Measurements from ENCODE around the gene GDI1.
A peak's percentile ranks its signal among the peaks of the same experiment; 100 is the strongest.
"Not testable (repeated sequence)": the region's sequence is repeated elsewhere in the genome, so short reads cannot be mapped to it uniquely, and the experiment has no call there.

Gene GDI1

GRCh38 chrX:154436983-154437752, at the start of gene GDI1:
GDI1 (plus strand) TSS chrX:154437154; CDS start chrX:154437255, 101 bp downstream.
- DNase-seq, result no peak

GRCh38 chrX:154388094-154388493, 48.9 kb upstream of the GDI1 start:
- not testable (repeated sequence) for DNase-seq

- DNase-seq, result not testable (repeated sequence)
Measured at GRCh38 chrX:154388649-154389048, 48.3 kb upstream of the GDI1 start.

- DNase-seq, result not testable (repeated sequence)
Measured at GRCh38 chrX:154389812-154390747, 46.9 kb upstream of the GDI1 start.

GRCh38 chrX:154396363-154396762, 40.6 kb upstream of the GDI1 start:
- DNase-seq, result not testable (repeated sequence)

- peak; percentile 50 for DNase-seq
Measured at GRCh38 chrX:154396973-154397887, 39.7 kb upstream of the GDI1 start.

GRCh38 chrX:154397888-154398667, 38.9 kb upstream of the GDI1 start, which contains the start of gene RPL10:
RPL10 (plus strand) TSS chrX:154398377; CDS start chrX:154398520, 143 bp downstream.
- peak; percentile 81 to 92 for DNase-seq

GRCh38 chrX:154398668-154399526, 38.1 kb upstream of the GDI1 start:
- DNase-seq, result peak; percentile 43 to 48

GRCh38 chrX:154399527-154400368, 37.2 kb upstream of the GDI1 start:
- DNase-seq, result no peak

- DNase-seq, result not testable (repeated sequence)
Measured at GRCh38 chrX:154400369-154400817, 36.6 kb upstream of the GDI1 start.

- DNase-seq, result no peak
Measured at GRCh38 chrX:154401045-154401799, 35.7 kb upstream of the GDI1 start.

GRCh38 chrX:154401918-154402621, 34.9 kb upstream of the GDI1 start:
- DNase-seq, result no peak

- DNase-seq, result no peak
Measured at GRCh38 chrX:154402622-154403127, 34.3 kb upstream of the GDI1 start.

- DNase-seq, result no peak
Measured at GRCh38 chrX:154403192-154403591, 33.8 kb upstream of the GDI1 start.

GRCh38 chrX:154403858-154404257, 33.1 kb upstream of the GDI1 start:
- DNase-seq, result no peak

- no peak for DNase-seq
Measured at GRCh38 chrX:154404625-154405192, 32.2 kb upstream of the GDI1 start.

- no peak for DNase-seq
Measured at GRCh38 chrX:154408659-154409221, 28.2 kb upstream of the GDI1 start.
